ENCODE results near the gene MAP2. TPM values are rescaled to one million over a fixed set of nuclear protein-coding genes. Genes with fewer than 3 reads are reported as not detected.

Gene MAP2
- total RNA-seq, 1 experiment from 2014 or later = 2.5 TPM

GRCh38 chr2:209771474-209772289 is 347.8 kb downstream of the MAP2 start, which contains the start of gene UNC80:
Gene UNC80, plus strand, starts transcription at chr2:209771832. Its CDS starts 241 bp downstream, at chr2:209772073.
- peak; percentile 61 for DNase-seq (ENCODE audit: low read depth, low spot score)
- in situ Hi-C loops (cut with HindIII; ENCODE audit: low pct_unique_long_range_greater_than_20kb, low sequenced_read_pairs) = loop anchor here (25.0 kb wide), 1 partner anchor 159 kb away; no protein-coding TSS in a partner anchor

GRCh38 chr2:209772290-209772685 is 348.4 kb downstream of the MAP2 start:
- in situ Hi-C loops (cut with HindIII; ENCODE audit: low pct_unique_long_range_greater_than_20kb, low sequenced_read_pairs) = loop anchor here (25.0 kb wide), 1 partner anchor 160 kb away; no protein-coding TSS in a partner anchor
- DNase-seq (ENCODE audit: low read depth, low spot score) = no peak

- no peak for DNase-seq (ENCODE audit: low read depth, low spot score)
- in situ Hi-C loops (cut with HindIII; ENCODE audit: low pct_unique_long_range_greater_than_20kb, low sequenced_read_pairs) = loop anchor here (25.0 kb wide), 1 partner anchor 161 kb away; no protein-coding TSS in a partner anchor
Measured at GRCh38 chr2:209773377-209773776, 349.5 kb downstream of the MAP2 start.

Small RNAs within 50 kb of the gene (small RNA-seq; reads per million reads assigned to genes)
- 0.02 to 0.05 reads per million in 2 experiments for gene RNA5SP118
